Measurements from ENCODE around the gene CYP1A2.

- TF ChIP-seq, protein P1, sequence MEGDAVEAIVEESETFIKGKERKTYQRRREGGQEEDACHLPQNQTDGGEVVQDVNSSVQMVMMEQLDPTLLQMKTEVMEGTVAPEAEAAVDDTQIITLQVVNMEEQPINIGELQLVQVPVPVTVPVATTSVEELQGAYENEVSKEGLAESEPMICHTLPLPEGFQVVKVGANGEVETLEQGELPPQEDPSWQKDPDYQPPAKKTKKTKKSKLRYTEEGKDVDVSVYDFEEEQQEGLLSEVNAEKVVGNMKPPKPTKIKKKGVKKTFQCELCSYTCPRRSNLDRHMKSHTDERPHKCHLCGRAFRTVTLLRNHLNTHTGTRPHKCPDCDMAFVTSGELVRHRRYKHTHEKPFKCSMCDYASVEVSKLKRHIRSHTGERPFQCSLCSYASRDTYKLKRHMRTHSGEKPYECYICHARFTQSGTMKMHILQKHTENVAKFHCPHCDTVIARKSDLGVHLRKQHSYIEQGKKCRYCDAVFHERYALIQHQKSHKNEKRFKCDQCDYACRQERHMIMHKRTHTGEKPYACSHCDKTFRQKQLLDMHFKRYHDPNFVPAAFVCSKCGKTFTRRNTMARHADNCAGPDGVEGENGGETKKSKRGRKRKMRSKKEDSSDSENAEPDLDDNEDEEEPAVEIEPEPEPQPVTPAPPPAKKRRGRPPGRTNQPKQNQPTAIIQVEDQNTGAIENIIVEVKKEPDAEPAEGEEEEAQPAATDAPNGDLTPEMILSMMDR (IDR thresholded peaks at IDR 0.05), result no peak
- TF ChIP-seq EZH2 (IDR thresholded peaks at IDR 0.05; ENCODE audit: borderline replicate concordance, insufficient read depth, low read depth, low read length, poor library complexity, severe bottlenecking), result no peak
Measured at GRCh38 chr15:74725225-74725774, 23.3 kb upstream of the CYP1A2 start, which contains the start of gene CYP1A1.
